Liver (tissue), 3 donors: ENCODE data around the gene TMEM123.

ENCODE experiments used
- ATF3 ChIP-seq: IDR thresholded peaks from 2 replicates; pipeline ENCODE4 v1.6.1; 2016; ENCODE audit warnings: antibody characterized with exemption
- CTCF ChIP-seq: fragments of 150-350 bp; IDR thresholded peaks from 2 replicates; pipeline ENCODE4 v1.5.1; 2017; ENCODE audit warnings: improper control_type of control experiment, low read depth, low read length; ENCODE audit not compliant: missing input control
- FOXA1 ChIP-seq: IDR thresholded peaks from 2 replicates; pipeline ENCODE4 v1.6.1; 2016; ENCODE audit warnings: antibody characterized with exemption
- GABPA ChIP-seq, 2 donors: IDR thresholded peaks in 1 of 2; conservative IDR thresholded peaks in 1 of 2; 2 replicates each; pipeline ENCODE4 v1.6.1; 2016; ENCODE audit warnings: antibody characterized with exemption in 2 of 2, mild to moderate bottlenecking in 1 of 2, moderate library complexity in 1 of 2
- TAF1 ChIP-seq: conservative IDR thresholded peaks from 2 replicates; pipeline ENCODE4 v1.6.1; 2016; ENCODE audit warnings: antibody characterized with exemption, mild to moderate bottlenecking
- YY1 ChIP-seq: IDR thresholded peaks from 2 replicates; pipeline ENCODE4 v1.6.1; 2016; ENCODE audit warnings: antibody characterized with exemption, mild to moderate bottlenecking
- donor health status: healthy.
- donor health status: healthy.

GRCh38 chr11:102398297-102398696 lies 54.3 kb downstream of the TMEM123 start:
- TF ChIP-seq TAF1 (no peak), CTCF (no peak), ATF3 (no peak), YY1 (no peak), FOXA1 (no peak), GABPA (IDR thresholded peaks at IDR 0.05 in 1 of 2, conservative IDR thresholded peaks at IDR 0.05 in 1 of 2) (no peak)
